ENCODE measurements around the gene FAM184A. TPM values are rescaled to one million over a fixed set of nuclear protein-coding genes. Genes with fewer than 3 reads are reported as not detected.
A peak's percentile ranks its signal among the peaks of the same experiment; 100 is the strongest.

FAM184A gene
- total and polyA plus RNA-seq, 2 experiments from 2014 or later = 13.7 to 18.6 TPM

GRCh38 chr6:119077643-119078375, 655 bp downstream of the FAM184A start:
- H3K36me3 ChIP-seq (ENCODE audit: insufficient read depth) = no peaks in the 10 kb centered on the region; the same call in 1 of the 2 replicates
- H4K20me1 ChIP-seq (replicated peaks; ENCODE audit: insufficient read depth) = 0 out of 2 replicates have a peak, but pooled peaks cover 5% of the 10 kb centered on the region
- H3K27me3 Mint-ChIP-seq (ENCODE audit: insufficient read depth, low read depth, poor library complexity) = peaks cover 17% of the 10 kb centered on the region
- peaks cover 22% of the 10 kb centered on the region for H3K9me3 Mint-ChIP-seq
- no peak overlapping the region for H3K27ac Mint-ChIP-seq
- peak overlapping the region; percentile 69 for H3K4me3 ChIP-seq
- H3F3A ChIP-seq (replicated peaks; ENCODE audit: low read depth) = peaks cover 7% of the 10 kb centered on the region; the same call in 1 of the 2 replicates
- peak overlapping the region; percentile 84; the same call in 1 of the 2 replicates for H2AFZ ChIP-seq
- H3K27ac ChIP-seq (ENCODE audit: low read depth) = no peak overlapping the region
- peaks cover 32% of the 10 kb centered on the region for H3K4me1 Mint-ChIP-seq
- peak; percentile 82 for DNase-seq (ENCODE audit: low spot score)
- H3K36me3 Mint-ChIP-seq (ENCODE audit: low read depth) = peaks cover 17% of the 10 kb centered on the region
- ATAC-seq = peak; percentile 84
- no peak for TF ChIP-seq STAT1 (IDR thresholded peaks at IDR 0.05; ENCODE audit: unreplicated experiment)
- TF ChIP-seq EZH2phosphoT487 (IDR thresholded peaks at IDR 0.05; ENCODE audit: unreplicated experiment) = no peak
- no peak for TF ChIP-seq EZH2 (IDR thresholded peaks at IDR 0.05; ENCODE audit: low read depth, unreplicated experiment)
- no peak for TF ChIP-seq ZNF331 (CRISPR knock-in tag; IDR thresholded peaks at IDR 0.05; ENCODE audit: low read depth)
- TF ChIP-seq CTCF (conservative IDR thresholded peaks at IDR 0.05; ENCODE audit: low read depth in 2 of 2) = peak; percentile 49 to 60
- peaks cover 38% of the 10 kb centered on the region for H3K27me3 ChIP-seq (ENCODE audit: insufficient read depth)
- peak overlapping the region; percentile 94 for H3K4me2 ChIP-seq
- peak overlapping the region; percentile 73 for H3K4me3 Mint-ChIP-seq
- H3K9me2 ChIP-seq (ENCODE audit: insufficient read depth) = no peaks in the 10 kb centered on the region
- 0 out of 2 replicates have a peak, but pooled peaks cover 3% of the 10 kb centered on the region for H3K79me2 ChIP-seq (replicated peaks; ENCODE audit: insufficient read depth)
- H3K4me1 ChIP-seq (ENCODE audit: insufficient read depth) = peaks cover 10% of the 10 kb centered on the region

- Histone ChIP-seq H2AFZ (0 out of 2 replicates have a peak overlapping the region, but pooled peaks have one; percentile 19), H3K4me3 (peak overlapping the region; percentile 69), H3K27ac (ENCODE audit: low read depth) (no peak overlapping the region), H4K20me1 (replicated peaks; ENCODE audit: insufficient read depth) (0 out of 2 replicates have a peak, but pooled peaks cover 5% of the 10 kb centered on the region), H3K9me2 (ENCODE audit: insufficient read depth) (no peaks in the 10 kb centered on the region), H3K27me3 (ENCODE audit: insufficient read depth) (peaks cover 38% of the 10 kb centered on the region), H3K36me3 (ENCODE audit: insufficient read depth) (no peaks in the 10 kb centered on the region; the same call in 1 of the 2 replicates), H3F3A (replicated peaks; ENCODE audit: low read depth) (peaks cover 7% of the 10 kb centered on the region; the same call in 1 of the 2 replicates), H3K4me1 (ENCODE audit: insufficient read depth) (peaks cover 10% of the 10 kb centered on the region), H3K79me2 (replicated peaks; ENCODE audit: insufficient read depth) (0 out of 2 replicates have a peak, but pooled peaks cover 3% of the 10 kb centered on the region), H3K4me2 (peak overlapping the region; percentile 94)
- peak overlapping the region; percentile 73 for H3K4me3 Mint-ChIP-seq
- peaks cover 17% of the 10 kb centered on the region for H3K27me3 Mint-ChIP-seq (ENCODE audit: insufficient read depth, low read depth, poor library complexity)
- no peak for DNase-seq (ENCODE audit: low spot score)
- peaks cover 12% of the 10 kb centered on the region for H3K36me3 Mint-ChIP-seq (ENCODE audit: low read depth)
- no peak for ATAC-seq
- peaks cover 17% of the 10 kb centered on the region for H3K9me3 Mint-ChIP-seq
- H3K4me1 Mint-ChIP-seq = peaks cover 32% of the 10 kb centered on the region
- no peak overlapping the region for H3K27ac Mint-ChIP-seq
- TF ChIP-seq CTCF (conservative IDR thresholded peaks at IDR 0.05; ENCODE audit: low read depth in 2 of 2) = no peak
- TF ChIP-seq EZH2 (IDR thresholded peaks at IDR 0.05; ENCODE audit: low read depth, unreplicated experiment) = no peak
- TF ChIP-seq JUNB (IDR thresholded peaks at IDR 0.05; ENCODE audit: unreplicated experiment) = no peak
- TF ChIP-seq EZH2phosphoT487 (IDR thresholded peaks at IDR 0.05; ENCODE audit: unreplicated experiment) = no peak
- no peak for TF ChIP-seq CREB1 (CRISPR knock-in tag; IDR thresholded peaks at IDR 0.05; ENCODE audit: low read depth)
- TF ChIP-seq ZNF462 (CRISPR knock-in tag; IDR thresholded peaks at IDR 0.05) = no peak
- TF ChIP-seq ZNF114 (CRISPR knock-in tag; IDR thresholded peaks at IDR 0.05) = no peak
- TF ChIP-seq ZNF331 (CRISPR knock-in tag; IDR thresholded peaks at IDR 0.05; ENCODE audit: low read depth) = no peak
Measured at GRCh38 chr6:119077391-119077642, 1.1 kb downstream of the FAM184A start.

Measured in GM23338 (cell line).